Skin of body (tissue), 2 donors: Measurements from ENCODE around the gene CD177. TPM values are rescaled to one million over a fixed set of nuclear protein-coding genes. Genes with fewer than 3 reads are reported as not detected.
"Not testable (repeated sequence)": the region's sequence is repeated elsewhere in the genome, so short reads cannot be mapped to it uniquely, and the experiment has no call there.

Experiments
- DNase-seq: peaks from one replicate; lab custom pipeline; 2025; lab: John Stamatoyannopoulos, UW
- total RNA-seq: library from RNA; depleted of rRNA; stranded (reverse); fragments of >200 nt; gene quantifications from one replicate; pipeline ENCODE4 v1.2.3, GENCODE V29; 2014

Gene CD177
- total RNA-seq, 1 donor from 2014 or later: 19.0 TPM

- DNase-seq: no peak
Measured at GRCh38 chr19:43380771-43381386, 27.4 kb downstream of the CD177 start.

- not testable (repeated sequence) for DNase-seq
Measured at GRCh38 chr19:43382586-43383216, 29.2 kb downstream of the CD177 start.

DNA sequence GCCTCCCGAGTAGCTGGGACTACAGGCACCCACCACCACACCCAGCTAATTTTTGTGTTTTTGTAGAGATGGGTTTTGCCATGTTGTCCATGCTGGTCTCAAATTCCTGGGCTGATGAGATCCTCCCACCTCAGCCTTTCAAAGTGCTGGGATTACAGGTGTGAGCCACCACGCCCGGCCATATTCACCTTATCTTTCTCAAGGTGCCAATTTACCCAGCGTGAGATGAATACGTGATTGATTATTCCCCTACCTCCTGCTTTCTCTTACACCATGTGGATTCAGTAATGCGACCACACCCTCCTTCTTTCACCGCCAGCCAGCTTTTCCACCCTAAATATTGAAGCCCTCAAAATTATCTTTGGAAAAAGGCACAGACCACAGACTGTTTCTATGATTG lies 29.8 kb downstream of the CD177 start:
- DNase-seq: not testable (repeated sequence)

DNA sequence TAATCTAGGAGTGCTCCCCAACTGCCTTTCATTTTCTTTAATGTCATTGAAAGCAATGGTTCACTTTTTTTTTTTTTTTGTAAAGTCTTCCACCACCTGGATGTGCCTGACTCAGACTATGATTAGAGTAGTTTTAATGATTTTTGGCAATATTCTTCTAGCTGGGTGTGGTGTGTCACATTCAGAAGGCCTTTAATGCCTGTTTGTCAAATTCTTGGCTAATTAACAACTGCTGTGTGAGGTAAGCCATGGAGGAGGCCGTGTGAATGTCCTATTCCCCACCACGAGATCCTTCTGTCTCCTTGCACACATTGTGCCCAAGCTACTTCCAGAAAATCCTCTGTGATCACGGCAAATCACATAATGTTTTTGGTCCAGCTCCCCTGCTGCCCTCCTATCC lies 30.3 kb downstream of the CD177 start:
- not testable (repeated sequence) for DNase-seq

GRCh38 chr19:43390903-43391551 lies 37.5 kb downstream of the CD177 start:
- not testable (repeated sequence) for DNase-seq

DNA sequence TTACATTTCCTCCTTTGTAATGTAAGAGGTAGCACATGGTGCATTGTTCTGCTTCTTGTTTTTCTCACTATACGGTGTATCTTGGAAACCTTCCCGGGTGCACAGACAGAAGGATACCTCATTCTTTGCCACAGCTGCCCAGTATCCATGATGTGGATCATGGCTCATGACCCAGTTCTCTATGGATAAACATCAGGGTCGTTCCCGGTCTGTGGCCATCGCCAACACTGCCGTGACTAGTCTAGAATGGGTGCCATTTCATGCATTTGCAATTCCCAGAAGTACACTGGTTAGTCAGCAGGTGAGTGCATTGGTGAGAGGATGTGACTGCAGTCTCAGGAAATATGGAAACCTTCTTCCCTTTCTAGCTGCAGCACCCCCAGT lies 38.1 kb downstream of the CD177 start:
- not testable (repeated sequence) for DNase-seq

DNA sequence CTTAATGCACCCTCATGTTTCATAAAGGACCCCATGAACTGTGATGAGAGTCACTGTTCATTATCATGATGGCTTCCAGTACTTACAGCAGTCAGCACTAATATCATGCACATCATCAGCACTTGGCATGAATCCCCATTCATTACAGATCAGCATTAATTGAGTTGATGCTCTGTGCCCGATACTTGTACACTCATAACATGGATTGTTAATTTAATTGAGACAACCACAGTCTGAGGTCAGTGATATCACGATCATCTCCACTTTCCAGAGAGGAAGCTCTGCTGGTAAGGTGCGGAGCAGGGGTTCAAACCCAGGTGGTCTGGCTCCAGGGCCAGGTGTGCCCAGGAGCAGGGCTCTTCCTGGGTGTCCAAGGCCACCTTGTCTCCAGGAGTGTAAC lies 40.0 kb downstream of the CD177 start:
- DNase-seq: not testable (repeated sequence)

DNA sequence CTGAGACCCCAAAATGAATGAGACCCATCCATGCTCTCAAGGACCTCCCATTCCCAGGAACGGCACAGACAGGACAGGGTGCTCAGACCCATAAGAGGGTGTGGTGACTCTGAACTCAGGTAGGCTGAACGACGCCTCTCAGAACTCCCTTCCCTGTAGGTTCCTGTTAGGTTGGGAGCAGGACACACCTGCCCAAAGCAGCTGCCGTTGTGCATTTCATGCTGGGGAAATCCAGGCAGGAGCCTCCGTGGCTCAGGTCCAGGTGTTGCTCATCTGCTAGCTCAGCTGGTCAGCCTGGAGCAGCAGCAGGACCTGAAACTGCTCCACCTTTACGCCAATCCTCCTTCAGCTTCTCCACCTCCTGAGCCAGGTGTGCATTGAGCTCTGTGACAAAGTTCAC lies 42.1 kb downstream of the CD177 start:
- no peak for DNase-seq

DNA sequence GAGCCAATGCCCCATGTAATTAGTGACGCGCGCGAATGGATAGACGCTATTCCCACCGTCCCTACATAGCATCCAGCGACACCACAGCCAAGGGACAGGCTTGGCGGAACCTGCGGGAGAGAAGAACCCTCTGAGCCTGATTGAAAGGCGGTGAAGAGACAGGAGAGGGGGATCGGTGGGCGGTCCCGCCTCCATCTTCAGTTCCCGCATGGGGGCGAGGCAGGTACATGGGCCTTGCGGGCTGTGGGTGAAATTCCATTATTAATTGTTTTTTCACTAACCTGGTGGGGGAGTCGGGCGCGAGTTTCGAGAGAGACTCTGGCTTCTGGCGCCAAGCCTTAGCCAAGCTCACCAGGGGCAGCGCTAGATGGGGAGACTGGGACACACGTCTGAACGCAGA lies 52.8 kb downstream of the CD177 start:
- DNase-seq: no peak

DNA sequence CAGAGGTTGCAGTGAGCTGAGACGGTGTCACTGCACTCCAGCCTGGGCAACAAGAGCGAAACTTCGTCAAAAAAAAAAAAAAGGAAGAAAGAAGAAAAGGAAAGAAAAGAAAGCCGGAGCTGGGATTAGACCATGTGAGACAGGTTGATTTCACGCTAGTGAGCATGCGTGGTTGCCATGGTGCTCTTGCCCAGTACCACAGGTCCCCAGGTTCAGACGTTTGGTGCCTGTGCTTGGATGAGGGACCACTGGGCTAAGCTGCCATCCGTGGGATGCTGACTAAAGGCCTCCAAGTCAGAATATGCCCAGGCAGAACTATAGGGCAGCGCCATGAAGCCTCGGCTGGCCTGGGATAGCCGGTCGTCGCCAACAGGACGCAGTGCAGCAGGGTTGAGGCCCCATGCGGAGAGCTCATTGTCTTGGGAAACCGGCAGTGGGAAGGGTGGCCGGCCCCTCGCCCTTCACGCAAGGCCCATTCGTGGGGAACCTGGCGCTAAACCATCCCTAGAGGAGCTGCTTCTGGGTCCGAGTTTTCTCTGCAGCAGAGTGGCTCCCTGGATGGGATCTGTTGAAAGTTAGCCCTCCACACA lies 54.0 kb downstream of the CD177 start:
- DNase-seq: no peak

DNA sequence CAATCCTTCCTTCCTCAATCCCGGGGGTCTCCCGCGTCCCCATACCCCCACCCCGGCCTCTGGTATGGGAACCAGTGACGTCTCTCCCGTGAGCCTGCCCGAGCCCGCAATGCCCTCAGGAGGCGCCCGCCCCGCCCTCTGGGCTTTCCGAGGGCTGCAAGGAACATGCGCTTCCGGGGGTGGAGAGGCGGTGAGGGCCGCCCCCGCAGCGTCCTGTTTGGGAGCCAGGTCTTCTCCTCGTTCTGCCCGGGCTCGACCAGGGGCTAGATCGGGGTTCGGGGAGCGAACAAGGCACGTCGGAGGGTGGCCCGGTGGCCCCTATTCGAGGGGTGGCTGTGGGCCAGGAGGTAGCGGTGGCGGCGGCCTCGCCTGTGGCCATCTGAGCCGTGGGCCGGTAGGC lies 54.6 kb downstream of the CD177 start:
- DNase-seq: no peak

DNA sequence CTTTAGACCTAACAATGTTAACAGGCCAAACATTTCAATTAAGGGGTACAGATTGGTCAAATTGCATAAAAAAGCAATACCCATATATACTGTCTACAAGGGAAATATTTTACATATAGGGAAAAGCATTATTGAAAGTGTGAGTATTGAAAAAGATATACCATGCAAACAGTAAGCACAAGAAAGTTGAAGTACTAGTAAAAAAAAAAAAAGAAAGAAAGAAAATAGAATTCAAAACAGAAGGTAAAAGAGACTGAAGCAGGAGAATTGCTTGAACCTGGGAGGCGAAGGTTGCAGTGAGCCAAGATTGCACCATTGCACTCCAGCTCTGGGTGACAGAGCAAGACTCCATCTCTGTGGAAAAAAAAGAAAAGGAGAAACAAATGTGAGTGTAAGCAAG lies 55.9 kb downstream of the CD177 start:
- no peak for DNase-seq

- no peak for DNase-seq
Measured at GRCh38 chr19:43412441-43412840, 59.0 kb downstream of the CD177 start.

Other genes with a start within 250 kb of the CD177 start
- not detected for gene PSG5, start 167.2 kb upstream of the CD177 start, total RNA-seq
- not detected for gene PSG4, start 148.0 kb upstream of the CD177 start, total RNA-seq
- gene PSG9, start 84.2 kb upstream of the CD177 start, total RNA-seq: not detected
- gene TEX101, start 61.2 kb downstream of the CD177 start, total RNA-seq: not detected
- gene LYPD3, start 111.9 kb downstream of the CD177 start, total RNA-seq: 73.8 TPM
- 19.3 TPM for gene PHLDB3, start 151.1 kb downstream of the CD177 start, total RNA-seq
- gene ETHE1, start 173.5 kb downstream of the CD177 start, total RNA-seq: 23.4 TPM
- gene ZNF575, start 179.5 kb downstream of the CD177 start, total RNA-seq: 0.79 TPM
- 10.6 TPM for gene XRCC1, start 221.8 kb downstream of the CD177 start, total RNA-seq
- gene PINLYP, start 222.1 kb downstream of the CD177 start, total RNA-seq: 23.1 TPM
- 19.6 TPM for gene IRGQ, start 242.4 kb downstream of the CD177 start, total RNA-seq
- 4.6 TPM for gene ZNF576, start 242.9 kb downstream of the CD177 start, total RNA-seq